GM18508 (cell line): ENCODE data around the gene AMELX.

Experiments used
- ATAC-seq: cut with Tn5 transposase; IDR thresholded peaks from one replicate; pipeline ENCODE4 v1.9.1; 2021; ENCODE audit warnings: moderate number of reproducible peaks; ENCODE audit not compliant: insufficient read depth, unreplicated experiment

Gene AMELX

GRCh38 chrX:11304829-11305228 is 11.6 kb downstream of the AMELX start:
- ATAC-seq = no peak

DNA sequence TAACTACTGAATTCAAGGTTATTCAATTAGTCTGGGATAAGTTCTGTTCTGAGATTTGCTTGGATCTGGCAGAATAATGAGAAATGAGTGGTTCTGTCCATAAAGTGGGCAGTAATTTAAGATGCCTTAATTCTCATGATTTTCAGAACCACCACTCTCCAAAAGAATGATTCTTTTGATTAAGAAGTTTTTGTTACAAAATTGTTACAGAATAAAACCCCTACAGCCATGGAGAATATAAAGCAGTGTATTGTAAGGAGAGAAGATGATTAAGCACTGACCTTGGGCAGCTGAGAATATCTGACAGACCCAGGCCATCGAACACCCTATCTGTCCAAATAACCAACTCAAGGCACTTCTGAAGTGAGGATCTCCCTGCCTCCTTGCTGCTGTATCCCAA is 12.4 kb downstream of the AMELX start:
- ATAC-seq = no peak

- ATAC-seq = no peak
These were observed 16.0 kb downstream of the AMELX start for GRCh38 chrX:11309220-11309619.

DNA sequence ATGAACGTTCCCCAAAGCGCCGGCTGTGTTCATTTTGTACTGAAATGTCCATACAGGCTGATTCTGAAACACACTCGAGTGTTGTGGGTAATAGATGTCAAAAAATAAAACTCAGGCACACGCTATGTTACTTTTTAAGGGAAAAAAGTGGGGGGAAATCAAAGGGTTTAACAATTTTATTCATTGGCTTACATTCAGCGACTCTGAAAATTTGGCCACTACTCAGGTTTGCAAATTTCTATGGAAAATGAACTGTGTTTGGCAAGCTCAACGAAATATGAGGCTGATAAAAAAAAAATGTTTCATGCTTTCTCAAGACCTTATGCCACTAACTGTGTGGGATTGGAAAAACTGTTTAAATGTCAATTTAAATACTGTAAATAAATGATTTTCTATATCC is 18.5 kb downstream of the AMELX start:
- no peak for ATAC-seq

GRCh38 chrX:11319806-11320520 is 26.8 kb downstream of the AMELX start:
- ATAC-seq = no peak

GRCh38 chrX:11321986-11322385 is 28.8 kb downstream of the AMELX start:
- no peak for ATAC-seq

DNA sequence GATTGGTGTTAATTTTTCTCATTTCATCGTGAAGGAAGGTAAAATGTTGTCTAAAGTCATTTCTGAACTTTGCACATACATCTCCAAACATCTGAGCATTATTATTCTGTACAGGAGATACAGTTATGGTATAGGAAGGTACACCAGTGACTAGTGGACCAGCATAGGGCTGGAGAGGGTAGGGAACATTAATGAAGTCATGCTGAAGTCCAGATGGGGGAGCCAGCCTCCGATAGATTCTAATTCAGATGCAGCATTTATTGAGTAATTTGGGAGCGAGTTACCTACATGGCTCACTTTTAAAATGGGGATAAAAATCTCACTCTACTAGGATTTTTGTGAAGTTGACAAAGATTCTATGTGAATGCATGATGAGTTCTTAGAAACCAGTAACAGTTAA is 34.9 kb downstream of the AMELX start:
- ATAC-seq = no peak

GRCh38 chrX:11329021-11329420 is 35.8 kb downstream of the AMELX start:
- no peak for ATAC-seq

DNA sequence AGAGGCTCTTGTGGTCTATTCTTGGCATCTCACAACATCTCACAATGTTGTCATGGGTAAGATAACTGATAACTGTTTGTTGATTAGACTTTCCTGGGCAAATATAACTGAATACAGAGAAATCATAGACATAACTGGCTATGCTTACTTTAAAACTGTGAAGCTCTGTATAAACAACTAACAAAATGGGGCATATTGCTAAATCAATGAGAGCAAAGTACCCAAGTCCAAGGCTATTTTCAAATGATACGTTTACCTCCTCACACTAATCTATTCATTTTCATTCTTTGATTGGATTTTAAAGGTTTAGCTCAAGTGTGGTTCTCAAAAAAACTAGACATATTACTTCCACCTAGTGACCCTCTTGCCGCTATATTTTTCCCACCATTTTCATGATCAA is 38.6 kb downstream of the AMELX start:
- no peak for ATAC-seq

- no peak for ATAC-seq
These were observed 41.0 kb downstream of the AMELX start for GRCh38 chrX:11334165-11334564.

DNA sequence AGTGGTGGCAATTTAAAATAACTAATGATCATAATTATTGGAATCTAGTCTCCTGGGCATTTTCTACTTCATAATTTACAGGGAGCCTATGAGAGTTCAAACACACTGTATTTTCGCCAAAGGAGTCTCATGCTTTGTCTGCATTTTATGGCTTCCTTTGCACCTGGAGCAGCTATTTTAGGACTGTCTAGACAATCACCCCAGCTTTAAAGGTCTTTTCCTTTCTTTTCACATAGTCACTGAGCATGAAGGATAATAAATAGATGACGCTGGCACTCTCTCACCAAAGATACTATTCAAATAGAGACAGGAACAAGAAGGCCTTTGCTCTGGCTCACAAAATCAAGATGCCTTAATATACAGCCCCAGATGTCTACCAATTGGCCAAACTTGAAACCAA is 43.0 kb downstream of the AMELX start:
- ATAC-seq = no peak

DNA sequence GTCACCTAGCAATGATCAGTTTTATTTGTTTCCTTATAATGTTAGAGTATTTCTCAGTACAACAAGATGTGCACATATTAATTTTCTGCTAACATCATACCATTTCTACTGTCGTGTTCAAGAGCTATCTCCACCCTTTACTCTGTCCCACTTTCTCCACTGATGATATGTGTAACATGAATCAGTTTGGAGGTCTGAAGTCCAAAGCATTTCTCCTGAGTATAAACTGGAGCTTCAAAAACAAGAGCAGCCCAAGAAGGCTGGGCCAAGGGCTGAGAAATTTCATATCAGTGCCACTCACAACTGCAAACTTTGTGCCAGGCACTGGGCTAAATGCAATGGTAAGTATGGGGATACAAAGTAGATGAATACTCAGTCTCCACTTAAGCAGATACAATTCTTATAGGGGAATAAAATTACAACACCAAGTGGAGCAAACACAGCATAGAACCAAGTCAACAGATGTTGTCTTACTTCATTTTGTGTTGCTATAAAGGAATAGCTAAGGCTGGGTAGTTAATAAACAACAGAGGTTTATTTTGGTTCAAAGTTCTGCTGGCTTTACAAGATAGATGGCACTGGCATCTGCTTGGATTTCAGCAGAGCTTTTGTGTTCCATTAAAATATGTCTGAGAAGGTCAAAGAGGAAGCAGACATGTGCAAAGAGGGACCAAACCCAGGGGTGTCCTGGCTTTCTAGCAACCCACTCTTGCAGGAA is 44.2 kb downstream of the AMELX start:
- ATAC-seq = no peak

DNA sequence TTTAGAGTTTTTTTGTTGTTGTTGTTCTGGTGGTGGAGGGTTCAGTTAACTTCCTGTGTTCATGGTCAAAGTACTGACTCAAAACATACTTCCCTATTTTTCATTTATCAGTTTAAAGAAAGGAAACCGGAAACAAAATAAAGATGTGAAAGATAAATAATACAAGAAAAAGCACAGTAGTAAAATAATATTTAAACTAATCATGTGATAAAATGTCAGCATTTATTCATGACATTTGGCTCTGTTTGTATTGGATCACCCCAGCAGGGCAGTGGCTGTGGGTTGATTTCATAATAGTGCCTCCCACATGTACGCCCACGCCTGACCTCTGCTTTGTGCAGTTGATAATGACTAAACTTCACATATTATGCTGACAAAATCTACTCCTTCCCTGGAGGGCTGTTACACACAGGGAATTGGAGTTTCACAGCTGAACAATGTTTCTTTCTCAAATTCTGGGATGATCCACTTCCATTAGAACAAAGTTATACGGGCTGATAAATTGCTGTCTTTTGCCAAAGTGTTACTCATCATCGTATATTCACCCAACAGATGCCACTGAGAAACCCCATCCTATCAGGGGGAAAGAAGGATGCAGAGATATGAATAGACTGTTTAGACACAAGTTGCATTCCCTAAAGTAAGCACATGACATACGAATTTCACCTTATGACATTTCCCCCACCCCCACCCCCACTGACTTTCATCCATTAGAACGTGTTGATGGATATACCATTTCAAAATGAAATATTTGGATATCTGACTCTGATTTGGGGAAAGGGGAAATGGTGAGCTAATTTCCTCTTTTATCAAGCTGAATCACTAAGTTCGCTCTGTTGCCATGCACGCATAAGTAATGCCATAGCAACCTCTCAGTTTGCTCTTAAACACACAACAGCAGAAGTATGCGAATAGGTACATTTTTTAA is 48.3 kb downstream of the AMELX start:
- peak; percentile 57 for ATAC-seq

DNA sequence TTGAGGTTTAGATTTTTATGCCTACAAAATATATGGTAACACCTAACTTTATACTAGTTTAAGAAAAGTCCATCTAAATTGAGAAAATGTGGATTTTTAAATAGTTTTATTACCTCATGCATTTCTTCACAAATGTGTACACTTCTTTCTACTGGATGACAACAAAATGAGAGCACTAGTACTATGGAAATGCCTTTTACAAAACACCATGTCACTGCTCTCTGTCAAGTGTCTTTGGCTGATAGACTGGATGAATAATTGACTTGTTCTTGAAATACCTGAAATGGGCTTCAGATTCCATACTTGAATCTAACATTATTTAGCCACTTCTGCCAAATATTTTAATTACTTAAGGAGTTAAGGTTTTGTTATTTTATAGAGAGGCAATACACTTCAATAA is 49.5 kb downstream of the AMELX start:
- ATAC-seq = no peak

DNA sequence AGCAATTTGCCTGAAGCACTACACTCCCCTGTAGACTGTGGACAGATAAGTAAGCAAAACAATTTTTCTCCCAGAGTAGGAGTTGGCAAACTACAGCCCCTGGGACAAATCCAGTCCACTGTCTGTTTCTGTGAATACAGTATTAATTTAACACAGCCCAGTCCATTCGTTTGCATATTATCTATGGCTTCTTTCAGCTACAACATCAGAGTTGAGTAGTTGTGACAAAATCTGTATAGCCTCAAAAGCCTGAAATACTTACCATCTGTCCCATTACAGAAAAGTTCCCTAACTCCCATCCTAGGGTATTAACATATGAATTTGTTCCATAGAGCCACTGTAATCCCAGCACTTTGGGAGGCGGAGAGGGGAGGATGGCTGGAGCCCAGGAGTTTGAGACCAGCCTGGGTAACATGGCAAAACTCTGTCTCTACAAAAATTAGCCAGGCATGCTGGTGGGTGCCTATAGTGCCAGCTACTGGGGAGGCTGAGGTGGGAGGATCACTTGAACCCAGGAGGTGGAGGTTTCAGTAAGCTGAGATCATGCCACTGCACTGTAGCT is 53.0 kb downstream of the AMELX start:
- no peak for ATAC-seq

GRCh38 chrX:11347300-11347699 is 54.1 kb downstream of the AMELX start:
- ATAC-seq = no peak

DNA sequence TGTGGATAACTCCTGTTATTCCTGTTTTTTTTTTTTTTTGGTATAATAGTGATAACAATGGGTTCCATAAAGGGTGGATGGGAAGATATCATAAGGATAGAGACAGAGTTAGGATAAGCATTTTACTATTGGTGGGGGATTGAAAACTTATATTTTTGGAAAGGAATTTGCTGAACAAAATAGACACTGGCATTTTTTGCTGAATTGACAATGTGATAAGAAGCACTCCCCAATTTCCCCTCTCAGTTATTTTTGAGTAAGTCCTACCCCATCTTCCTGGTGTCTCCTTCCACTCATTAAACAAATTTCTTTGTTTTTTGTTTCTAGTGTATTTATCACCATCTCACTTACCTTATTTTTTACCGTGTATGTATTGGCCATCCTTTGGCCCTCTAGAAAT is 55.8 kb downstream of the AMELX start:
- no peak for ATAC-seq

GRCh38 chrX:11349661-11350337 is 56.6 kb downstream of the AMELX start:
- ATAC-seq = no peak
